ENCODE results near the gene DDOST.

- no peak for TF ChIP-seq CTCF (IDR thresholded peaks at IDR 0.05; ENCODE audit: low read depth, low read length, poor library complexity, severe bottlenecking)
- TF ChIP-seq EZH2phosphoT487 (IDR thresholded peaks at IDR 0.05; ENCODE audit: borderline replicate concordance, low read length) = no peak
Observed at GRCh38 chr1:20663969-20664715, 3.0 kb upstream of the DDOST start.

All from DOHH2 (cell line).